Fibroblast of peridontal ligament (primary cell): ENCODE data around the gene KAT6B.
A peak's percentile ranks its signal among the peaks of the same experiment; 100 is the strongest.
"Not testable (repeated sequence)": the region's sequence is repeated elsewhere in the genome, so short reads cannot be mapped to it uniquely, and the experiment has no call there.

Source experiments
- DNase-seq: peaks from one replicate; pipeline ENCODE4 v3.0.0-alpha.2; 2010; ENCODE audit errors: extremely low read depth

KAT6B gene

DNA sequence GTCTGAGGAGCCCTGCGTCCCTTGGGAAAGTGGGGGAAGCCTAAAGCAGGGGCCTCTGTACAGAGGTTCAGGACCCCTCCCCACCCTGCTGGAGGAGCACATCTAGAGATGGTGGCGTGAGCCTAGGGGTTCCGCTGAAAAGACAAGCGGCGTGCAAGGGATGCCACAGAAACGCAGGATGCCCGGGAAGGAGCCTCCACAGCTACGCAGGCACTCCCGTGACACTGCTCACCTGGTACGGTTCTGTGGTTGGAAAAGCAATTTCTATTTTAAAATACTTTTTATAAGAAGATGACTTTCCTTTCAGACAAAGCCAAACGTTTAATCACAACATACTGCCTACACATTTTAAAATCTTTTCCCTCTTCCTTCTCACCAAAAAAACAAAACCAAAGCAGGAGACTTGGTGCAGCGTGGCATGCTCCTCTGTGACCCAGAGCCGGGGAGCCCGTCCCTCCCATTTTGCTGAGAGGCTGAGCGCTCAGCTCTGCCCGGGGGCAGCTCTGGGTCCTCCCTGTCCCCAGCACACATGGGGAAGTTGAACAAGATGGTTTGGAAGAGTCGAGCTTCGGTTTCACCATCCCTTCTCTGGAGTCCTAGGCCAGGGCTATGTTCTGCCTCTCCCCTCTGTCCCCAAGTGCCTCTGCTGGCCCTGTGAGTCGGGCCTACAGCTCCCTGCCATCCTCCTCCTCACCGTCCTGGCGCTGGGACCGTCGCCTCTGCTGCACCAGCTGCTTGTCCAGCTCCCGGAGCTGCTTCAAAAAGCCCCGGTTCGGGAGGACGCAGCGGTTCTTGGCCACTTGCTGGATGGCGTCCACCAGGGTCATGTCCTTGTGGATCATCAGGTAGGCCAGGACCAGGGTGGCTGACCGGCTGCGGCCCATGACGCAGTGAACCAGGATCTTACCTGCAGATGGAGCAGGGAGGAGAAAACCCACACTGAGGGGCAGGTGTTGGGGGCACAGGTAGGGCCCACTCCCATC, 211.1 kb downstream of the KAT6B start:
- no peak for DNase-seq

DNA sequence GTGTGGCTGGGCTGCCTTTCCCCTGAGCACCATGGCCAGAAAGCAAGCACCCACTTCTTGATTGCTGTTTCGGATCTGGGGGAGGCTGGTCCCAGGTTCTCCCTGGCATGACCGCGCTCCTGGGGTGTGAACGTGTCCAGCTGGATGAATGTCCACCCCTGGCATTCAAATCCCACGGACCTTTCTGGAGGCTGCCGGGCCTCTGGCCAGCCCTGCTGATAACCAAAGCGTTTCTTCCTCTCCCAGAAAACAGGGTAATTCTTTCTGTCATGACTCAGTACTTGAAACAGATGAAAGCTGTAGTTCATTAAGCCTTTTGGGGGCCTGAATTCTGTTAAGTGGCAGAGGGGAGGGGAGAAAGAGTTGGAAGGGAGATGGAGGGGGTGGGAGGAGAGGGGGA, 211.9 kb downstream of the KAT6B start:
- peak; percentile 49 for DNase-seq

DNA sequence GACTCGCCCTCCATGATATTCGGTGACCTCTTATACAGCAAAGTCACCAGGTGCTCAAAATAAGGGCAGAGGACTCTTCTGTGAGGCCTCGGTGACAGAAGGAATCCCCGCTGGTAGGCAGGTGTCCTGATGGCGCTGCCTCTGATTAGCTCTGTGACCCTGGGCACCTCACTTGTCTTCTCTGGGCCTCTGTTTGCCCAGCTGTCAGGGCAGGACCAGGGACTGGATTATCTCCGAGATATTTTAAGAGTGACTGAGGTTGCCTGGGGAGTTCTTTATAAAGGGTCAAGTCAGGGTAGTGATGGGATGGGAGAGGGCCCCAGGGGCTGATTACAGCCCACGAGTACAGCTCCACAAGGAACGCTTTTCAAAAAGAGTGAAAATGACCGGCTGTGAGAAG, 214.2 kb downstream of the KAT6B start:
- no peak for DNase-seq

DNA sequence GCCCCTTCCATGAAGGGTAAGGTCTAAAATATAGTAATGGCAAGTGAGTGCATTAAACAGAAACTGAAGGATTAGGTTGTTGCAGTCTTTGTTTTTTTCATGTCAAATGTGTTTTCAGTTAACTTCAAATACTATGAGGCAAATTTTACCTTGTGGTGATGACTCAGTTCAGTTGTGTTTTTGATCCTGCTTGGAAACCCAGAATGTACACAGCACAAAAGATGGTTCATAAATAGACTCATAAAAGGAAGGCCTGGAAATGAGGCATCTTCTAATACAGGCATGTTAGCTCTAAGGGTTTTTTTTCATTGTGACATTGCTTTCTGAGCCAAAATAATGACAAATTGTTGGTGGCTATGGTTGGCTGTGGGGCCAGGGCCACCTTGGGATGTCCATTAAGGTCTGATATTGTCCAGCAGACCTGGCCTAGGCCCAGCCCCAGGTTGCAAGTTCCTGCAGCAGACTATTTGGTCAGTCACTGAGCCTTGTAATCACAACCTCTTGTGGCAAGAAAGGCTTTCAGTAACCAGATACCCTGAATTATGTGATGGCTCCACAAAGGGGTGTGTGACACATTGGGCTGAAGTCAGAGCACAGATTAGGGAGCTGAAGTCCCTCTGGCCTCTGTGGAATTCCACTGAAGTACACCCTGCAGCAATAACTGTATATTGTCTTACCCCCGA, 216.0 kb downstream of the KAT6B start:
- peak; percentile 82 for DNase-seq

DNA sequence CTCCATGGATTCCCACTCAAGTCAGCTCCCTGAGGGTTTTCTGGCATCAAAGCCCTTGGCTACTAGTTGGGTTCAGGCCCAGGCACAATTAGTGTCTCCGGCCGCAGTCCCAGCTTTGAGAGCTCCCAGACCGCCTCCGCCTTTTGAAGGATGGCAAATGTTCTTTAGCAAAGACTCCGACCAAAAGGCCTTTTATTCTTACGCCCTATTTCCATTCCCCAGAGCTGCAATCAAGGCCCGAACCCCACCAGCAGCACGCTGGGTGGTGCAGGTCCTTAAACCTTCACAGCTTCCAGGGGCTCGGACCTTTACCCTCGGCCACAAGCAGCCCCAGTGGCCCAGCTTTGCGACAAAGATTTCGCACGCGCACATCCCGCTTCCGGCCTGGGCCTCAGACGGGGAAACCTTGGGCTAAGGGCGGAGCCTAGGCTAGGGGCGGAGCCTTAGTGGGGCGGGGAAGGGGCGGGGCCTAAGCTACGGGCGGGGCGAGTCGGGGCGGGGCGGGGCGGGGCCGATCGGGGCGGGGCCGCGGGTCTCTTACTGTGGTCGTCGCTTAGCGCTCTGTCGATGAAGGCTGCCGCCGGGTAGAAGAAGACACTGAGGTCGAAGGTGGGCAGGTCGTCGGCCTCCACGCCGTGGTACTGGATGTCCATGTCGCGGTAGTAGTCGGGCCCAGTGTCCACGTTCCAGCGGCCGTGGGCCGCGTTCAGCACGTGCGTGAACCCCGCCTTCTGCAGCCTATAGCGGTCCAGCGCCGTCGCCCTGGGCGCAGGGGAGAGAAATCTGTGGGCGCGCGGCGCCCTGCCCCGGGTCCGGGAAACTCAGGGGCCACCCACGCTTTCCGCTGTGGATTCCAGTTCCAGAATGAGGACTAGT, 217.1 kb downstream of the KAT6B start:
- DNase-seq: no peak

DNA sequence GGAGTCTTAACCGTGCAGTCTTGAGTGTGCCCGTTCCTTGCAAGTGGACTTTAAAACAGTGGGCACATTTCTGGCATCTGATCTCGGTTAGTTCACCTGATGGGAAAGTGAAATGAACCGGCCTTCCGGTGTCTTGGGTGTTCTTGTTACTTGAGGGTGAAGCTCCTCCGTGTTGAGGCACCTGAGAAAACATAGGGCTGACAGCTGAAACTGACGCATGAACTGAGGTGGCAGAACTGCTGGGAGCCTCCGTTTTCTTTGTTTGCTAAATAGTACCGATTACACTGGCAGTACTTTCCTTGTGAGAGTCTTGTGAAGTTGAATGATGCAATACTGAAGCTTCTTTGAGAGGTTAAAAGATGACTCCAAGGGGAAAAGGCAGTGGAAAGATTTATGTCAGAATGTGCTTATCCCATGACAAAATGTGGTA, 222.3 kb downstream of the KAT6B start:
- peak; percentile 67 for DNase-seq

DNA sequence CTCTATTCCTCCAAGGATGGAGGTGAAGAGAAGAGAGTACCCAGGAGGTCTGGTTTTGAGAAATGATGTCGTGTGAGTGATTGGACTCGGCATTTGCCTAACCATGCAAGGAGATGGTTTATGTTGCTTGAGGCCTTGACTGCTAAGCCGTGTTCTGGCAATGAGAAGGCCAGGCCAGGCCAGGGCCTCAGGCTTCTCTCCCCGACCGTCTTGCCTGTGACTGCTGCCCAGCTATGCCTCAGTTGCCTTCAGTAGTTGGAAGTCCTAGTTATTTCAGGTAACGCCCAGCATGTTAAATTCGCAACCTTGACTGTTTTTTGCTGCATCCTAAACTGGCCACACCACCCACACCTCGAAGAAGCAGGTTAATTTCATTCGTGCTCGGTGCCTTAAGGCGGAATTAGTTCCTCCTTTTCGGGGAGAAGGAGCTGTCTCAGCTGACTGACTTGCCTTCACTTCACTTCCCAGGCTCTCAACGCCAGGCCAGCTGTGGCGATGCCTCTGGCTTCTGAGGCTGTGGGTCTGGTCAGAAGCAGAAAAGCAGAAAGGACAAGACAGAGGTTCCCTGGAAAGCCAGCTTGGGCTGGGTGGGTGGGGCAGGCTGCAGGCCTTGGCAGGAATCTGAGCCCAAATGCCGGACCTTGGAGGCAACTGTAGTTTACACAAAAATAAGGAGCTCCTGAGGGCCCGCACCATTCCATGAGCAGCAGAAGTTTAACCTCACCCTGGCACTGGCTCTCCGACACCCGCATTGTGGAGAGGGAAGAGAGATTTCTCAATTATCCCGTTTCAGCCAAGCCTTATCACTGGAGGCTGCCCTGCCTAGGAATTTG, 223.1 kb downstream of the KAT6B start:
- DNase-seq: no peak

DNA sequence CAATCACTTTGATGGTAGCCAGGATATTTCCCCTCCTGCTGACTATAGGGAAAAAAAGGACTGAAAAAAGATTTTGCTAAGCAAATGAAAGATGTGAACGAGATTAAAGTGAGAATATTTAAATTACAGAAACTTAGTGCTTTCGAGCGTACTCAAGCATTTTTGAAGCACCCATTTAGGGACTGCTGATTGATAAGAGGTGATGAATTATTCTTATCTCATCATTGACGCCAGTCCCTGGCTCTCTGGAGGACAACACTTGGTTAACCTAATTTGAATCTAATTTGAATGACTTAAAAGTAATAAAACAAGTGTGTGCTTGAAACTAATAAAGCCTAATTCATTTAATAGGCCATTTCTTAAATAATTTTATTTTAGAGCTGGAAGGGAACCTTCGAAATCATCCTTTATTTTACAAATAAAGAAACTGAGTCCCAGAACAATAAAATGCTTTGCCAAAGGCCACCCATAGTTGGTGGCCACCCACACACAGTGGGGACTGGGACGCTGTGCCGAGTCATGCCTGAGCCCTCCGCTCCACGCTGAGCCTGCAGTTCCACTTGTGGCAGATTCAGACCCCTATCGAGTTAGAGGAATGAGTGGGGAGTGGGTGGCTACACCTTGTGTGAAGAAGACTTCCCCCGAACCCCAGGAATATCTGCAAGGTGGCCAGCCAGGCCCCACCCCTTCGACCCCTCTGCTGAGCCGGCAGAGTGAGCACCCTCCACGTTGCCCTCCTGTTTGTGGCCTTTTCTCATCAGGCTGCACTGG, 223.9 kb downstream of the KAT6B start:
- DNase-seq: no peak

DNA sequence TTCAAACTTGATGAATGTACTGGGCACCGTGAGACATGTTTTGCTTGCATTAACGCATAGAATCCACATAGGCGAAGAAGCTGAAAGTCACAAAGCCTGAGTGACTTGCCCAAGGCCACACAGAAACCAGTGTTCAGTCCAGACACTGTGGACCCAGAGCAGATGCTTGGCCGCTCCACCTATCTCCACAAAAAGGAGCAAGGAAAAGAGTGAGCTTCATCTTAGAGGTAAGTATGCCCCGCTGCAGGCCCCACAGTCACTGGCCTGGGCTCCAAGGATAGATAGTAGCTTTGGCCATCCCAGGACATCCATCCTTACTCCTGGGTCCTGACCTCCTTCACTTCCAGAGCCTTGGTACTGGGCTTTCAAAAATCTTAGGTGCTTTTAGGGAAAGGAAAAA, 224.9 kb downstream of the KAT6B start:
- DNase-seq: no peak

DNA sequence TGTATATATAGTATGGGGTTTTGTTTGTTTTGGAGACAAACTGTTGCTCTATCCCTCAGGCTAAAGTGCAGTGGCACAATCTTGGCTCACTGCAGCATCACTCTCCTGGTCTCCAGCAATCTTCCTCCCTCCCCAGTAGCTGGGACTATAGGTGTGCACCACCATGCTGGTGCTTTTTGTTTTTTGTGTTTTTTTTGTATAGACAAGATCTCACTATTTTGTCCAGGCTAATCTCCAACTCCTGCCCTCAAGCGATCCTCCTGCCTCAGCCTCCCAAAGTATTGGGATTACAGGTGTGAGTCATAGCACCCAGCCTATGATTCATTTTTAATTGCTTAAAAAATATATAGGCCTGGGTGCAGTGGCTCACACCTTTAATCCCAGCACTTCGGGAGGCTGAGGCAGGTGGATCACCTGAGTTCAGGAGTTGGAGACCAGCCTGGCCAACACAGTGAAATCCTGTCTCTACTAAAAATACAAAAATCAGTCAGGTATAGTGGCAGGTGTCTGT, 229.6 kb downstream of the KAT6B start:
- not testable (repeated sequence) for DNase-seq

DNA sequence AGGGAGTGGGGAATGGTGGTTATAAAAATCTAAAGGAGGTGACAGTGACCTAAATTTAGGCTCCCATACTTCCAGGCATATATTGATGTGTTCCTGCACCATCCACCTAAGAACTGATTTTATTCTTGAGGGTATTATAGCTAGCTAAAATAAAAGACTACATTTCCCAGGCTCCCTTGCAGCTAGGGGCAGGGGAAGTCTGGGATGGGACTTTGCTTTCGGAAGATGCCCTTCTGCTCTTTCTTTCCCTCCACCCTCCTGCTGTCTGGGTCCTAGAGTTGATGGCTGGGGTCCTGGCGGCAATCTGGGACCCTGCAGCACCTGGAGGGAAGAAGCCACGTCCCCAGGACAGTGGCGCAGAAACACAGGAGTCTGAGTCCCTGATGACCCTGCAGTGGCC, 231.3 kb downstream of the KAT6B start:
- no peak for DNase-seq

DNA sequence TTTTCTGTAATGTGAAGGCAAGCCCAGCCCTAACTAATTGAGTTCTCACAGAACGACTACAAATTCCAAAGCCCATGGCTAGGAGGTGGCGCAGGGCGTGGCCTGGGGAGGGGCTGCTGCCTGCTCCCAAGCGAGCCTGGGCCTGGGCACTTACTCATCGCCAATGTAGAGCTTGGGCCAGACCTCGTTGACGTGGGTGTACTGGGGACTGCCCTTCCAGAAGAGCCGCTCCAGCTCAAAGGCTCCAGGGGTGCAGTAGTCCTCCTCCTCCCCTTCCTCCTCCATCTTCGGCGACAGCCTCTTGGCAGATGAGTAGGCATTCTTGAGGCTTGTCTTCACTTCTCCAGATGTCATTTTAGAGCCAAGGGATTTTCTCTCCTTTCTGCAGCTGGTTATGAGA, 231.8 kb downstream of the KAT6B start:
- no peak for DNase-seq

DNA sequence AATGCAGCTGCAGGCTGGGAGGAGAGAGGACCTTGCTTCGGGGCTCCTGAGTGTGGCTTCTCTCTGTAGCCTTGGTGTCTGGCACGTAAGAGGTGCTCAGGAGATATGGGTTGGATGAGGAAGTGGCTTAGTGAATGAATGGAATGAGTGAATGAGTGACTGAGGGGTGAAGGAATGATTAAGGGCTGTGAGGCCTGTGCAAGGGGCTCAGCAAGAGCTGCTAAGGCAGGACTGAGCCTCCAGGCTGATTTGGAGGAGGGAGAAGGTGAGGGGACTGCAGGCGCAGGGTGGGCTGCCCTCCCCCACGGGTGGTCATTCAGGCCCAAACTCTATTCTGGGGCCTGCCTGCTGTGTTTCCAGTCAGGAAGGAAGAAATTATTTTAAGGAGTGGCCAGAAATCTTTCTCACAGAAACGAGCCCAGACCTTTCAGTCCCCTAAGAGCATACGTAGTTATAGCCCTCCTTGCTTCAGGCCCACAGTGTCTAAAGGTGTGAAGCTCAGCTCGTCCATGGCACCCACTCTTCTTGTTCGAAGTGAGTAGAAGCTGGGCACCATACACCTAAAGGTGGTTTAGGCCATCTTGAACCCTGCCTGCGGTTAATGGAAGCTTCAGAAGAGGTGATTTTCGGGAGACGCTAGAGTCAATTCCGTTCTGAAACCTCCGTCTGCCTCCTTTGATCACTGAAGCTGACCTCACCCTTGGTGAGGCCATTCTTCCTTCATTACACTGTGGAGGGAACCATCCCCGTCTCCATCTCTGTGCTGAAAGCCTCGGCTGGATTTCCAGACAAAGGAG, 235.5 kb downstream of the KAT6B start:
- DNase-seq: no peak

DNA sequence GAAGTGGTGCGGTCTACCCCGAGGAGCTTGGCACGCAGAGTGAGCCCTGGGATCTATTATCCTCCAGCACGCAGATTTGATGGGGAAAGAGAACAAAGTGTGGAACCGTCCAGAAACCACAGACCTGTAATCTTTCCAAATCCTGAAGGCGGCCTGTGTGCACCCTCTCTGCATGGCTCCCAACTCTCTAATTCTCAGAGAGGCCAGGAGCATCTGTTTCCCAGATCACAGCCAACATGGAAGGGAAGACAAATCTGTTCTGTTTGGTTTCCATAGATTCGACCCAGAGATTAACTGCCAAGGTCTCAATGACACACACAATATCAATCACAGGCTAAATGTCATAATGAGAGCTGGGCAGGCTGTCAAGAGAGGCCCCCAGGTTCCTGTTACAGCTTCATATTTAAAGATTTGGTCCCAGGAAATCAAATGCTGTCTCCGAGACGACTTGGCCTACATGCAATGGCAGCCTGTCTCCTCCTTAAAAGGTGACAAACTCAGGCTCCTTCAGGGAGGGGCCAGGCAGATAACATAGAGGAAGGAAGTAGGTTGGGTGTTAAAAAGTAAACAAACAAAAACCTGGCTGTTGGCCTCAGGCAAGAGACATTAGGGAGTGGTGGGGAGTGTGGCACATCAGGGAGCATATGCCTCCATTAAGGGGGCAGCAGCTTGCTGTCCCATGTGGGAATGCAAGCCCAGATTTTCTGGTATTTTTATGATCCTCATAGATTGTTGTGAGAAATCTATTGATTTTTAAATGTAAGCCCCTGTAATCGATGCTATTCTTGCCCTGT, 236.3 kb downstream of the KAT6B start:
- peak; percentile 94 for DNase-seq

DNA sequence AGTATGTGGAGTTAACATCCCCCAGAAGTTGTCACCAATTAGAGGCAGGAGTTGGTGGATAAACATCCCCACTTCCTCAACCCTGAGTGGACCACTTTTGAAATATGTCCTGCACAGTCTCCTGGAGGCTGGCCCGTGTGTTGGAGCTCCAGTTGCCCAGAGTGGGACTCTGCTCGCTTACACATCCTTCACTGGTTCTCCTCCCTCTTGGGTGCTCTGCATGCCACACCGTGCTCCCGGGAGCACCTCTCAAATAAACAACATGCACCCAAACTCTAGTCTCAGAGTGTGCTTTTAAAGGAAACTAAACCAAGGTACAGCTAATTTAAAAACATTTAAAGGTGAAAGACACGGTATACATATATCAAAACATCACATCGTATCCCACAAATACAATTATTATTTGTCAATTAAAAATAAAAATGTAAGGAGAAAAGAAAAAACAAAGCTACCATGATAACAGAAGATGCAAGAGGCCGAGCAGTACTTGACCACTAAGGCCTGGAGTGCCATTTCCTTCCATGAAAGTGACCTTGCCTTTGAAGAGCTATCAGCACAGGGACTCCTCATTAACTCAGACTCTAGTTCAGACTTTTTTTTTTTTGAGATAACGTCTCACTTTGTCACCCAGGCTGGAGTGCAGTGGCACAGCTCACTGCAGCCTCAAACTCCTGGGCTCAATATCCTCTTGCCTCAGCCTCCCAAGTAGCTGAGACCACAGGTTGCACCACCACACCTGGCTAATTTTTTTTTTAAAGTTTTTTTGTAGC, 237.2 kb downstream of the KAT6B start:
- DNase-seq: no peak

DNA sequence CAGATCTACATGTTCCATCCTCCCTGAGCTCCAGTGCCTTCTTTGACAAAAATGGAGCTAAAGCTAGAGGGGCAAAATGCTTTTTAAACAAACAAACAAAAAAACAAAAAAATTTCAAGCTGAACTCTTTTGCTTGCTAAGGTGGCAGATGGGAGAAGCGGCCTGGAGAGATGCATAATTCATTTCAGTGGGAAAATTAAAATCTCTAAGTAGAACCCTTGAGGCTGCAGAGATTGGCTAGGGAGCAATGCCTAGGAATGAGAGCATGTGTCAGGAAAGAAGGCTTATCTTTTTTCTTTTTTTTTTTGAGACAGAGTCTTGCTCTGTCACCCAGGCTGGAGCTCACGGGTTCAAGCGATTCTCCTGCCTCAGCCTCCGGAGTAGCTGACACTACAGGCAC, 238.7 kb downstream of the KAT6B start:
- no peak for DNase-seq

DNA sequence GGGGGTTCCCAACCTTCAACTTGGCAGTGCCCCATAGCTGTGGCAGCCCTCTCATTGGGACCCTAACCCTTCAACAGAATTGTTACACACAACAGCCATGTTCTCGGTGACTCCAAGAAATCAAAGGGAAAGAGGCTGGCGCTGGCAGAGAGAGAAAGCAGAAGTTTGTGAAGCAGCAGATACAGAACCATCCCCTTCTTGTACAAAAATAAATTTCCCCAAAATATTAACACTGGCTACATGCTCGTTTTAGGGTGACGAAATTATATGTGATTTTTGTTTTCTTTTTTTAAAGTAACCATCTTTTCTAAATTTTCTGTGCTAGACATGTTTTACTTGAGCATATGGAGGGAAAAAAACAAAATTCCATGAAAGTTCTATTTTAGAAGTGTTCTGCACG, 239.9 kb downstream of the KAT6B start:
- no peak for DNase-seq

DNA sequence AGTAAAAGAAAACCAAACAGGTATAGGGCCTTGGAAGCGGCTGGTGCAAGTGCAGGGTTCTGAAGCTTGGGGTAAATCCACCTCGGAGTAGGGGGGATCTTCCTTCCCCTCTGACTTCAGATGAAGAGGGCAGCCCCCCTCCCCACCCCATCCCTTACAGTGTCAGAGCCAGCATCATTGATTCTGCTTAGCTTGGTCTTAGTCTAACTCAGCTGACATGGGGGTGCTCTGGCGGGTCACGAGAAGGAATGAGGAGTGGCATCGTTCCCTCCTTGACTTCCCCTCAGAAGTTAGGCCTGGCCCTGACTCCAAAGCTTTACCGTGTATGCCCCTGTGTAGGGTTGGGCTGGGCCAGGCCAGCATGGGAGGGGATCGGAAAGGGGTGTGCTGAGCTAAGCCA, 240.9 kb downstream of the KAT6B start:
- no peak for DNase-seq
